Measurements from ENCODE around the gene GAN.

Gene GAN

GRCh38 chr16:81353895-81354294, 39.1 kb downstream of the GAN start:
- DNase-seq (ENCODE audit: low read depth), result no peak

GRCh38 chr16:81357711-81358260, 43.0 kb downstream of the GAN start:
- no peak for DNase-seq (ENCODE audit: low read depth)

- no peak for DNase-seq (ENCODE audit: low read depth)
Measured at GRCh38 chr16:81358860-81359259, 44.1 kb downstream of the GAN start.

- DNase-seq (ENCODE audit: low read depth), result no peak
Measured at GRCh38 chr16:81360135-81360534, 45.4 kb downstream of the GAN start.

- DNase-seq (ENCODE audit: low read depth), result no peak
Measured at GRCh38 chr16:81365731-81366130, 51.0 kb downstream of the GAN start.

GRCh38 chr16:81366316-81366932, 51.7 kb downstream of the GAN start:
- peak; percentile 4 for DNase-seq (ENCODE audit: low read depth)

- DNase-seq (ENCODE audit: low read depth), result no peak
Measured at GRCh38 chr16:81367821-81368220, 53.1 kb downstream of the GAN start.

- no peak for DNase-seq (ENCODE audit: low read depth)
Measured at GRCh38 chr16:81369888-81370504, 55.2 kb downstream of the GAN start.

- DNase-seq (ENCODE audit: low read depth), result no peak
Measured at GRCh38 chr16:81371106-81371505, 56.3 kb downstream of the GAN start.

- DNase-seq (ENCODE audit: low read depth), result no peak
Measured at GRCh38 chr16:81374550-81374949, 59.8 kb downstream of the GAN start.

- DNase-seq (ENCODE audit: low read depth), result no peak
Measured at GRCh38 chr16:81376880-81377279, 62.1 kb downstream of the GAN start.

GRCh38 chr16:81378049-81378448, 63.3 kb downstream of the GAN start:
- DNase-seq (ENCODE audit: low read depth), result no peak

- no peak for DNase-seq (ENCODE audit: low read depth)
Measured at GRCh38 chr16:81380932-81381331, 66.2 kb downstream of the GAN start.

- DNase-seq (ENCODE audit: low read depth), result no peak
Measured at GRCh38 chr16:81384006-81384405, 69.2 kb downstream of the GAN start.

GRCh38 chr16:81385031-81385756, 70.4 kb downstream of the GAN start:
- no peak for DNase-seq (ENCODE audit: low read depth)

GRCh38 chr16:81388357-81388756, 73.6 kb downstream of the GAN start:
- no peak for DNase-seq (ENCODE audit: low read depth)

- DNase-seq (ENCODE audit: low read depth), result no peak
Measured at GRCh38 chr16:81390840-81391239, 76.1 kb downstream of the GAN start.

- DNase-seq (ENCODE audit: low read depth), result no peak
Measured at GRCh38 chr16:81392011-81392410, 77.2 kb downstream of the GAN start.

GRCh38 chr16:81394416-81394815, 79.7 kb downstream of the GAN start:
- no peak for DNase-seq (ENCODE audit: low read depth)

- DNase-seq (ENCODE audit: low read depth), result no peak
Measured at GRCh38 chr16:81394966-81395655, 80.3 kb downstream of the GAN start.

GRCh38 chr16:81397058-81397878, 82.5 kb downstream of the GAN start:
- DNase-seq (ENCODE audit: low read depth), result no peak
